GM23338 (cell line): ENCODE measurements around the gene MTMR3. TPM values are rescaled to one million over a fixed set of nuclear protein-coding genes. Genes with fewer than 3 reads are reported as not detected.

Experiments
- ATAC-seq: fragments of 200-7000 bp; cut with Tn5 transposase; 3 replicates; pipeline ENCODE4 v1.9.1; 2020
- DNase-seq: peaks from one replicate; pipeline ENCODE4 v3.0.0-alpha.2; 2015; ENCODE audit warnings: low spot score
- H2AFZ ChIP-seq: fragments of 200-600 bp; sonication (generic); 2 replicates; pipeline ENCODE4 v1.8.0; 2016; ENCODE audit warnings: antibody characterized with exemption, mild to moderate bottlenecking, moderate library complexity
- H3F3A ChIP-seq: fragments of 200-600 bp; sonication (generic); replicated peaks from 2 replicates; pipeline ENCODE4 v1.8.0; 2017; ENCODE audit warnings: antibody characterized with exemption, mixed run types, low read depth
- H3K27ac ChIP-seq: fragments of 200-600 bp; sonication (generic); 2 replicates; pipeline ENCODE4 v1.6.1; 2016; ENCODE audit warnings: low read depth
- H3K27me3 ChIP-seq: fragments of 200-600 bp; sonication (generic); 2 replicates; pipeline ENCODE4 v1.8.0; 2016; ENCODE audit warnings: mild to moderate bottlenecking, mixed run types, moderate library complexity; ENCODE audit not compliant: insufficient read depth
- H3K36me3 ChIP-seq: fragments of 200-600 bp; sonication (generic); 2 replicates; pipeline ENCODE4 v1.8.0; 2016; ENCODE audit warnings: mild to moderate bottlenecking; ENCODE audit not compliant: insufficient read depth
- H3K4me1 ChIP-seq: fragments of 200-600 bp; sonication (generic); 2 replicates; pipeline ENCODE4 v1.8.0; 2016; ENCODE audit warnings: mild to moderate bottlenecking, moderate library complexity; ENCODE audit not compliant: insufficient read depth
- H3K4me2 ChIP-seq: fragments of 200-600 bp; sonication (generic); 2 replicates; pipeline ENCODE4 v1.7.1; 2017; ENCODE audit warnings: mixed run types
- H3K4me3 ChIP-seq: fragments of 200-600 bp; sonication (generic); 2 replicates; pipeline ENCODE4 v1.6.1; 2016; ENCODE audit warnings: mixed run types
- H3K79me2 ChIP-seq: fragments of 200-600 bp; sonication (generic); replicated peaks from 2 replicates; pipeline ENCODE4 v1.8.0; 2017; ENCODE audit warnings: mild to moderate bottlenecking; ENCODE audit not compliant: insufficient read depth
- H3K9me2 ChIP-seq: fragments of 200-600 bp; sonication (generic); 2 replicates; pipeline ENCODE4 v1.8.0; 2017; ENCODE audit not compliant: insufficient read depth
- H4K20me1 ChIP-seq: fragments of 200-600 bp; sonication (generic); replicated peaks from 2 replicates; pipeline ENCODE4 v1.8.0; 2017; ENCODE audit warnings: mild to moderate bottlenecking; ENCODE audit not compliant: insufficient read depth
- H3K27ac Mint-ChIP-seq: 2 replicates; pipeline ENCODE4 v1.8.0; 2020; ENCODE audit warnings: inconsistent platforms, mild to moderate bottlenecking, moderate library complexity, mixed read lengths
- H3K27me3 Mint-ChIP-seq: 3 replicates; pipeline ENCODE4 v1.8.0; 2022; ENCODE audit warnings: low read depth, mild to moderate bottlenecking, moderate library complexity, mixed read lengths, inconsistent platforms; ENCODE audit not compliant: insufficient read depth, poor library complexity
- H3K36me3 Mint-ChIP-seq: 3 replicates; pipeline ENCODE4 v1.8.0; 2021; ENCODE audit warnings: low read depth, mild to moderate bottlenecking, inconsistent platforms, moderate library complexity, mixed read lengths
- H3K4me1 Mint-ChIP-seq: 3 replicates; pipeline ENCODE4 v1.8.0; 2020; ENCODE audit warnings: mild to moderate bottlenecking, inconsistent platforms, mixed read lengths
- H3K4me3 Mint-ChIP-seq: 3 replicates; pipeline ENCODE4 v1.8.0; 2021; ENCODE audit warnings: moderate library complexity, mild to moderate bottlenecking, inconsistent platforms, mixed read lengths
- H3K9me3 Mint-ChIP-seq: 3 replicates; pipeline ENCODE4 v1.8.0; 2020; ENCODE audit warnings: moderate library complexity, mild to moderate bottlenecking, inconsistent platforms, mixed read lengths
- CREB1 ChIP-seq: fragments of 250-450 bp; sonication (Bioruptor Pico); IDR thresholded peaks from 2 replicates; pipeline ENCODE4 v1.5.0; 2020; ENCODE audit warnings: low read depth, mild to moderate bottlenecking, moderate library complexity
- EZH2phosphoT487 ChIP-seq: fragments of 200-600 bp; sonication (generic); IDR thresholded peaks from one replicate; pipeline ENCODE4 v1.8.1; 2018; ENCODE audit warnings: antibody characterized with exemption; ENCODE audit not compliant: unreplicated experiment
- JUNB ChIP-seq: IDR thresholded peaks from one replicate; pipeline ENCODE4 v1.6.1; 2016; ENCODE audit warnings: antibody characterized with exemption; ENCODE audit not compliant: unreplicated experiment
- NANOG ChIP-seq: IDR thresholded peaks from 2 replicates; pipeline ENCODE4 v1.6.1; 2016; ENCODE audit warnings: antibody characterized with exemption, borderline replicate concordance
- POLR2AphosphoS5 ChIP-seq: IDR thresholded peaks from 2 replicates; pipeline ENCODE4 v1.6.1; 2016; ENCODE audit warnings: antibody characterized with exemption, low read depth
- ZNF331 ChIP-seq: fragments of 250-450 bp; sonication (Bioruptor Pico); IDR thresholded peaks from 2 replicates; pipeline ENCODE4 v1.5.0; 2020; ENCODE audit warnings: low read depth, mild to moderate bottlenecking, moderate library complexity
- polyA plus RNA-seq: library from polyadenylated mRNA; unstranded; fragments of >200 nt; fragmentation: Nextera tagmentation; extraction: Ambion mirVana; gene quantifications from 2 replicates; pipeline ENCODE4 v1.2.1, GENCODE V29; 2016
- total RNA-seq: library from RNA; depleted of rRNA; stranded (reverse); fragments of >200 nt; shearing (Covaris generic); gene quantifications from 2 replicates; pipeline ENCODE4 v1.2.3, GENCODE V29; 2014
- TF ChIP-seq, protein P1 (sequence below): IDR thresholded peaks from one replicate; pipeline ENCODE4 v1.6.1; 2018; ENCODE audit warnings: antibody characterized with exemption; ENCODE audit not compliant: unreplicated experiment
- TF ChIP-seq, protein P2 (sequence below), 2 experiments: fragments of 200-600 bp in 1 of 2; sonication (generic) in 1 of 2; conservative IDR thresholded peaks; 2 replicates each; pipeline versions ENCODE4 v1.5.1 to v1.6.1; 2016 to 2017; ENCODE audit warnings: antibody characterized with exemption in 2 of 2, low read depth in 2 of 2, mild to moderate bottlenecking in 2 of 2, moderate library complexity in 1 of 2
- TF ChIP-seq, protein P3 (sequence below): IDR thresholded peaks from 2 replicates; pipeline ENCODE4 v1.6.1; 2016; ENCODE audit warnings: antibody characterized with exemption

MTMR3 gene
- total and polyA plus RNA-seq, 2 experiments from 2014 or later: 5.2 to 27.4 TPM

DNA sequence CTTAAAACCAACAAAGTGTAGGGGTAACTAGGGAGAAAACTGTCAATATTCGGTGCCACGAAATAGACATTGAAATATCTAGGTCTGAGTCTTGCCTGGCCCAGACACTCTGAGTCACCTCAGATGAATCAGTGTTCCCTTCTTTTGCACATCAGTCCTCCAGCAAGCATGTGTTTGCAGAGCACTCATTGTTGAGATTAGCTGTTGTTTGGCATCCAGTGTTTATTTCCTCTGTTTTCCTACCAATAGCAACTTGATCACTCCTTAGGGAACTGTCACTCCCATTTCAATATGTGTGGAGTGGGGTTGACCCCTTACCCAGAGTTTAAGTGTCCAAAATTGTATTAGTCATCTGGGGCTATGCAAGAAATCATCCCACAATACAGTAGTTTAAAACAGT lies 40.2 kb upstream of the MTMR3 start (continued):
- no peak for TF ChIP-seq NANOG
- TF ChIP-seq EZH2phosphoT487: no peak
- no peak for TF ChIP-seq CREB1 (CRISPR knock-in tag)
- TF ChIP-seq POLR2AphosphoS5: no peak
- TF ChIP-seq, protein P1, sequence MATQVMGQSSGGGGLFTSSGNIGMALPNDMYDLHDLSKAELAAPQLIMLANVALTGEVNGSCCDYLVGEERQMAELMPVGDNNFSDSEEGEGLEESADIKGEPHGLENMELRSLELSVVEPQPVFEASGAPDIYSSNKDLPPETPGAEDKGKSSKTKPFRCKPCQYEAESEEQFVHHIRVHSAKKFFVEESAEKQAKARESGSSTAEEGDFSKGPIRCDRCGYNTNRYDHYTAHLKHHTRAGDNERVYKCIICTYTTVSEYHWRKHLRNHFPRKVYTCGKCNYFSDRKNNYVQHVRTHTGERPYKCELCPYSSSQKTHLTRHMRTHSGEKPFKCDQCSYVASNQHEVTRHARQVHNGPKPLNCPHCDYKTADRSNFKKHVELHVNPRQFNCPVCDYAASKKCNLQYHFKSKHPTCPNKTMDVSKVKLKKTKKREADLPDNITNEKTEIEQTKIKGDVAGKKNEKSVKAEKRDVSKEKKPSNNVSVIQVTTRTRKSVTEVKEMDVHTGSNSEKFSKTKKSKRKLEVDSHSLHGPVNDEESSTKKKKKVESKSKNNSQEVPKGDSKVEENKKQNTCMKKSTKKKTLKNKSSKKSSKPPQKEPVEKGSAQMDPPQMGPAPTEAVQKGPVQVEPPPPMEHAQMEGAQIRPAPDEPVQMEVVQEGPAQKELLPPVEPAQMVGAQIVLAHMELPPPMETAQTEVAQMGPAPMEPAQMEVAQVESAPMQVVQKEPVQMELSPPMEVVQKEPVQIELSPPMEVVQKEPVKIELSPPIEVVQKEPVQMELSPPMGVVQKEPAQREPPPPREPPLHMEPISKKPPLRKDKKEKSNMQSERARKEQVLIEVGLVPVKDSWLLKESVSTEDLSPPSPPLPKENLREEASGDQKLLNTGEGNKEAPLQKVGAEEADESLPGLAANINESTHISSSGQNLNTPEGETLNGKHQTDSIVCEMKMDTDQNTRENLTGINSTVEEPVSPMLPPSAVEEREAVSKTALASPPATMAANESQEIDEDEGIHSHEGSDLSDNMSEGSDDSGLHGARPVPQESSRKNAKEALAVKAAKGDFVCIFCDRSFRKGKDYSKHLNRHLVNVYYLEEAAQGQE: no peak
- TF ChIP-seq, protein P2, sequence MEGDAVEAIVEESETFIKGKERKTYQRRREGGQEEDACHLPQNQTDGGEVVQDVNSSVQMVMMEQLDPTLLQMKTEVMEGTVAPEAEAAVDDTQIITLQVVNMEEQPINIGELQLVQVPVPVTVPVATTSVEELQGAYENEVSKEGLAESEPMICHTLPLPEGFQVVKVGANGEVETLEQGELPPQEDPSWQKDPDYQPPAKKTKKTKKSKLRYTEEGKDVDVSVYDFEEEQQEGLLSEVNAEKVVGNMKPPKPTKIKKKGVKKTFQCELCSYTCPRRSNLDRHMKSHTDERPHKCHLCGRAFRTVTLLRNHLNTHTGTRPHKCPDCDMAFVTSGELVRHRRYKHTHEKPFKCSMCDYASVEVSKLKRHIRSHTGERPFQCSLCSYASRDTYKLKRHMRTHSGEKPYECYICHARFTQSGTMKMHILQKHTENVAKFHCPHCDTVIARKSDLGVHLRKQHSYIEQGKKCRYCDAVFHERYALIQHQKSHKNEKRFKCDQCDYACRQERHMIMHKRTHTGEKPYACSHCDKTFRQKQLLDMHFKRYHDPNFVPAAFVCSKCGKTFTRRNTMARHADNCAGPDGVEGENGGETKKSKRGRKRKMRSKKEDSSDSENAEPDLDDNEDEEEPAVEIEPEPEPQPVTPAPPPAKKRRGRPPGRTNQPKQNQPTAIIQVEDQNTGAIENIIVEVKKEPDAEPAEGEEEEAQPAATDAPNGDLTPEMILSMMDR (conservative IDR thresholded peaks at IDR 0.05; ENCODE audit: low read depth in 2 of 2): no peak
- no peak for TF ChIP-seq JUNB

DNA sequence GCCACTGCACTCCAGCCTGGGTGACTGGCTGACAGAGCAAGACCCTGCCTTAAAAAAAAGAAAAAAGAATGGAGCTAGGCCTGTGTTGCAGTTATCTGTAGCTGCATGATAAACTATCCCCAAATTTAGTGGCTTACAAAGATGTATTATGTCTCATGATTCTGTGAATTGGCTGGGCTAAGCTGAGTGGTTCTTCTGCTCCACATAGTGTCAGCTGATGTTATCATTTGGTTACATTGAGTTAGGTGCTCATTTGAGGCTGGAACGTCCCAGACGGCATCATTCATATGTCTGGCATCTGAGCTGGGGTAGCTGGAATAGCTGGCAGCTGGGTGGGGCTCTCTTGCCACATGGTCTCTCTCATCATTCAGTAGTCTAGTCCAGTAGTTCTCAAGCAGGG lies 36.7 kb upstream of the MTMR3 start:
- DNase-seq (no peak), ATAC-seq (no peak)
- H3K9me3 Mint-ChIP-seq: peaks cover 7% of the 10 kb centered on the region; the same call in 1 of the 3 replicates
- no peak overlapping the region for H3K4me2 ChIP-seq
- H3K27me3 ChIP-seq: no peaks in the 10 kb centered on the region
- H3K4me1 ChIP-seq: peaks cover 8% of the 10 kb centered on the region; the same call in 1 of the 2 replicates
- no peak overlapping the region for H3K27ac ChIP-seq
- no peaks in the 10 kb centered on the region for H3K79me2 ChIP-seq
- TF ChIP-seq, protein P3, sequence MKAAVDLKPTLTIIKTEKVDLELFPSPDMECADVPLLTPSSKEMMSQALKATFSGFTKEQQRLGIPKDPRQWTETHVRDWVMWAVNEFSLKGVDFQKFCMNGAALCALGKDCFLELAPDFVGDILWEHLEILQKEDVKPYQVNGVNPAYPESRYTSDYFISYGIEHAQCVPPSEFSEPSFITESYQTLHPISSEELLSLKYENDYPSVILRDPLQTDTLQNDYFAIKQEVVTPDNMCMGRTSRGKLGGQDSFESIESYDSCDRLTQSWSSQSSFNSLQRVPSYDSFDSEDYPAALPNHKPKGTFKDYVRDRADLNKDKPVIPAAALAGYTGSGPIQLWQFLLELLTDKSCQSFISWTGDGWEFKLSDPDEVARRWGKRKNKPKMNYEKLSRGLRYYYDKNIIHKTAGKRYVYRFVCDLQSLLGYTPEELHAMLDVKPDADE: no peak
- peak; percentile 67 for TF ChIP-seq ZNF331
- no peak overlapping the region for H3K4me3 ChIP-seq
- no peaks in the 10 kb centered on the region for H3K36me3 ChIP-seq
- H3K4me3 Mint-ChIP-seq: no peak overlapping the region
- H2AFZ ChIP-seq: no peak overlapping the region
- no peaks in the 10 kb centered on the region for H3K9me2 ChIP-seq
- H3K4me1 Mint-ChIP-seq: no peaks in the 10 kb centered on the region
- H3K27me3 Mint-ChIP-seq: no peaks in the 10 kb centered on the region
- H3F3A ChIP-seq: no peaks in the 10 kb centered on the region
- no peak overlapping the region for H3K27ac Mint-ChIP-seq
- H3K36me3 Mint-ChIP-seq: no peaks in the 10 kb centered on the region
- no peaks in the 10 kb centered on the region for H4K20me1 ChIP-seq
